G401.6 (cell line): ENCODE measurements around the gene REPS1.
"Not testable (repeated sequence)": the region's sequence is repeated elsewhere in the genome, so short reads cannot be mapped to it uniquely, and the experiment has no call there.

ENCODE experiments used
- FAIRE-seq: peaks from 2 replicates; lab custom pipeline; 2012; peaks lifted over from hg19 to GRCh38; lab: Jason Lieb, UNC

The REPS1 gene

GRCh38 chr6:138987643-138988468 lies at the start of gene REPS1:
TSS of gene REPS1 (minus strand) at chr6:138988253. CDS start at chr6:138987682, 571 bp downstream.
- FAIRE-seq, result no peak

- FAIRE-seq, result no peak
These were observed 49.4 kb upstream of the REPS1 start for GRCh38 chr6:139037490-139037889.

GRCh38 chr6:139030228-139030963 lies 42.3 kb upstream of the REPS1 start:
- no peak for FAIRE-seq

- FAIRE-seq, result no peak
These were observed 41.6 kb upstream of the REPS1 start for GRCh38 chr6:139029470-139030227.

- peak; percentile 75 for FAIRE-seq
These were observed 40.8 kb upstream of the REPS1 start, which contains the start of gene ABRACL for GRCh38 chr6:139028658-139029469. TSS of gene ABRACL (plus strand) at chr6:139028745. CDS start at chr6:139034161, 5,416 bp downstream.

- FAIRE-seq, result no peak
These were observed 40.2 kb upstream of the REPS1 start for GRCh38 chr6:139028215-139028657.

GRCh38 chr6:139027620-139028182 lies 39.6 kb upstream of the REPS1 start:
- no peak for FAIRE-seq

GRCh38 chr6:139025416-139025815 lies 37.4 kb upstream of the REPS1 start:
- not testable (repeated sequence) for FAIRE-seq

GRCh38 chr6:139020689-139021088 lies 32.6 kb upstream of the REPS1 start:
- FAIRE-seq, result no peak

- no peak for FAIRE-seq
These were observed 31.7 kb upstream of the REPS1 start for GRCh38 chr6:139019722-139020121.

- FAIRE-seq, result no peak
These were observed 29.2 kb upstream of the REPS1 start for GRCh38 chr6:139017227-139017626.

- FAIRE-seq, result no peak
These were observed 28.5 kb upstream of the REPS1 start for GRCh38 chr6:139016337-139017213.

- no peak for FAIRE-seq
These were observed 26.9 kb upstream of the REPS1 start for GRCh38 chr6:139014945-139015344.

- no peak for FAIRE-seq
These were observed 25.2 kb upstream of the REPS1 start for GRCh38 chr6:139013185-139013800.

- FAIRE-seq, result no peak
These were observed 23.9 kb upstream of the REPS1 start for GRCh38 chr6:139011980-139012379.

- FAIRE-seq, result no peak
These were observed 22.6 kb upstream of the REPS1 start for GRCh38 chr6:139010674-139011073.

- FAIRE-seq, result no peak
These were observed 20.1 kb upstream of the REPS1 start for GRCh38 chr6:139008117-139008516.

- FAIRE-seq, result no peak
These were observed 19.4 kb upstream of the REPS1 start for GRCh38 chr6:139007428-139007827.

GRCh38 chr6:139006477-139006876 lies 18.4 kb upstream of the REPS1 start:
- no peak for FAIRE-seq

- FAIRE-seq, result no peak
These were observed 15.7 kb upstream of the REPS1 start for GRCh38 chr6:139003751-139004150.
